Spleen (tissue), 11 donors: ENCODE measurements around the gene USH1G. TPM values are rescaled to one million over a fixed set of nuclear protein-coding genes. Genes with fewer than 3 reads are reported as not detected.

Source experiments
- DNase-seq: peaks from one replicate; pipeline ENCODE4 v3.0.0-alpha.2; 2020
- H3K27ac ChIP-seq, 8 donors: fragments of 200-600 bp; sonication (generic) in 7 of 8; 1 replicate in 4 of 8; 2 replicates in 4 of 8; pipeline versions ENCODE4 v1.5.0 to v1.8.0; 2016 to 2021; ENCODE audit warnings: inconsistent platforms in 4 of 8, mild to moderate bottlenecking in 4 of 8, moderate library complexity in 1 of 8
- H3K27me3 ChIP-seq, 7 donors: fragments of 200-600 bp; sonication (generic) in 6 of 7; replicated peaks in 1 of 7; 1 replicate in 4 of 7; 2 replicates in 3 of 7; pipeline versions ENCODE4 v1.5.0 to v1.8.0; 2016 to 2021; ENCODE audit warnings: inconsistent platforms in 3 of 7, mild to moderate bottlenecking in 1 of 7
- H3K36me3 ChIP-seq, 6 donors: fragments of 200-600 bp; sonication (generic) in 5 of 6; 1 replicate in 4 of 6; 2 replicates in 2 of 6; pipeline versions ENCODE4 v1.5.0 to v1.8.0; 2016 to 2021; ENCODE audit warnings: inconsistent platforms in 2 of 6
- H3K4me1 ChIP-seq, 6 donors: fragments of 200-600 bp; sonication (generic) in 5 of 6; 1 replicate in 3 of 6; 2 replicates in 3 of 6; pipeline versions ENCODE4 v1.5.0 to v1.8.0; 2016 to 2021; ENCODE audit warnings: inconsistent platforms in 3 of 6
- H3K4me3 ChIP-seq, 8 donors: fragments of 200-600 bp; sonication (generic) in 7 of 8; 1 replicate in 4 of 8; 2 replicates in 4 of 8; pipeline versions ENCODE4 v1.5.0 to v1.8.0; 2016 to 2021; ENCODE audit warnings: inconsistent platforms in 4 of 8, mild to moderate bottlenecking in 4 of 8, moderate library complexity in 2 of 8
- H3K9me3 ChIP-seq, 8 donors: fragments of 200-600 bp; sonication (generic) in 7 of 8; 1 replicate in 4 of 8; 2 replicates in 4 of 8; pipeline versions ENCODE4 v1.5.0 to v1.8.0; 2016 to 2021; ENCODE audit warnings: inconsistent platforms in 4 of 8
- POLR2A ChIP-seq, 3 donors: fragments of 450-650 bp; IDR thresholded peaks; one replicate each; pipeline ENCODE4 v1.5.1; 2017; ENCODE audit warnings: antibody characterized with exemption in 3 of 3, mild to moderate bottlenecking in 1 of 3
- POLR2AphosphoS5 ChIP-seq, 3 donors: sonication (generic); formaldehyde crosslinking; IDR thresholded peaks; one replicate each; pipeline ENCODE4 v1.5.1; 2017; ENCODE audit warnings: antibody characterized with exemption in 3 of 3
- WGBS, 5 donors: extraction: QIAGEN DNeasy Blood & Tissue Kit in 3 of 5; methylation state at CpG; one replicate each; pipeline versions ENCODE4 v1.1.5 to v1.1.7; 2013 to 2018; 5-methylcytosine and 5-hydroxymethylcytosine counted together
- intact Hi-C: fragments of 100-400 bp; cut with DNase I; formaldehyde crosslinking; loops from one replicate; pipeline ENCODE4 v1.15.0; 2023; ENCODE audit warnings: low total_unique reads
- polyA plus RNA-seq, 3 donors: library from polyadenylated mRNA; stranded (reverse); fragments of 200-250 nt; gene quantifications; one replicate each; pipeline ENCODE4 v1.2.1, GENCODE V29; 2013
- total RNA-seq, 7 donors: library from RNA; depleted of rRNA in 3 of 7; stranded (reverse); fragments of >200 nt in 3 of 7; fragmentation: NEBNext Ultra II Directional in 4 of 7; extraction: Animal tissue kit (Norgen Biotek cat#: 25700) in 4 of 7; gene quantifications; one replicate each; pipeline versions ENCODE4 v1.1.0 to v1.2.1, GENCODE V29; 2016 to 2021
- TF ChIP-seq, protein P1 (sequence below), 11 experiments: fragments of 200-600 bp in 7 of 11; fragments of 450-650 bp in 4 of 11; sonication (generic) in 4 of 11; IDR thresholded peaks in 8 of 11; conservative IDR thresholded peaks in 3 of 11; 1 replicate in 7 of 11; 2 replicates in 4 of 11; pipeline versions ENCODE4 v1.4.0 to v1.8.0; 2016 to 2021; ENCODE audit warnings: antibody characterized with exemption in 11 of 11, inconsistent platforms in 4 of 11, mild to moderate bottlenecking in 1 of 11
- donor health status: healthy with polysubstance abuse.
- donor health status: DM: no; HTN: no; CAD: no; lungs with moderate emphysema.
- donor health status: DM: no; HTN: no; CAD: no.
- donor health status: Bipolar disorder and iron deficiency.
- donor health status: healthy.
- donor health status: DM: no; HTN: no; CAD: no.
- donor health status: DM: yes; HTN: yes; CAD: no.

USH1G gene
- total and polyA plus RNA-seq, 10 donors = not detected

DNA sequence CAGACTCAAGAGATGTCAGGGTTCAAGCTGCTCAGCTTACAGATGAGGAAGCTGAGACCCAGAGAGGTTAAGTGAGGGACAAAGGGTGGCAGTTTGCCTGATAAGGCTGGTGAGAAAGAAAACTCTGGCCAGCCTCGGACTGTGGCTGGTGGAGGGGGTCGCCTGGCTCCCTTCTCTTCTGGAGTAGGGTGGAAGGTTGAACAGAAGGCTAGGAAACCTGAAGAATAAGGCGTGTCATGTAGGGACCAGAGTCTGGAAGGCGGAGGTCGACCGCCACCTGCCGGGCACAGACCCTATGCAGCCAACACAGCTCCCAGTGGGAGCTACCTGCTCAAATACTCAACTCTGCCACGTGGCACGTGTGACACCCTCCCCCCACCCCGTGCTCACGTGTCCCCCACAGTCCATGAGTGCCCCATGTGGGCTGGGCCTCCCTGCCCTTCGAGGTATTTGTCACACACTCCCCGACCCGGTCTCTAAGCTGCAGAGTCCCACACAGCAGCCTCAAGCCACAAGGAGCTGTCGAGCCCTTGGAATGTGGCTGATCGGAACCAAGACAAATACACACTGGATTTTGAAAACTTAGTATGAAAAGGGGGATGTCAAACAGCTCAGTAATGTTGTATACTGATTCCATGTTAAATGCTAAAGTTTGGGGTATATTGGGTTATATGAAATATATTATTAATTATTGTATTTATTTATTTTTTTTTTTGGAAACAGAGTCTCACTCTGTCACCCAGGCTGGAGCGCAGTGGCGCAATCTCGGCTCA, 37.7 kb upstream of the USH1G start:
- Histone ChIP-seq H3K27me3 (peaks cover 0 to 21% (median 0%) of the 10 kb centered on the region in 7 donors), H3K36me3 (peaks cover 0 to 9% (median 0%) of the 10 kb centered on the region in 6 donors), H3K4me1 (peaks cover 0 to 25% (median 13%) of the 10 kb centered on the region in 6 donors), H3K27ac (no peak overlapping the region), H3K9me3 (peaks cover 0 to 4% (median 0%) of the 10 kb centered on the region in 8 donors), H3K4me3 (no peak overlapping the region)
- TF ChIP-seq POLR2AphosphoS5 (IDR thresholded peaks at IDR 0.05) = no peak
- TF ChIP-seq, protein P1, sequence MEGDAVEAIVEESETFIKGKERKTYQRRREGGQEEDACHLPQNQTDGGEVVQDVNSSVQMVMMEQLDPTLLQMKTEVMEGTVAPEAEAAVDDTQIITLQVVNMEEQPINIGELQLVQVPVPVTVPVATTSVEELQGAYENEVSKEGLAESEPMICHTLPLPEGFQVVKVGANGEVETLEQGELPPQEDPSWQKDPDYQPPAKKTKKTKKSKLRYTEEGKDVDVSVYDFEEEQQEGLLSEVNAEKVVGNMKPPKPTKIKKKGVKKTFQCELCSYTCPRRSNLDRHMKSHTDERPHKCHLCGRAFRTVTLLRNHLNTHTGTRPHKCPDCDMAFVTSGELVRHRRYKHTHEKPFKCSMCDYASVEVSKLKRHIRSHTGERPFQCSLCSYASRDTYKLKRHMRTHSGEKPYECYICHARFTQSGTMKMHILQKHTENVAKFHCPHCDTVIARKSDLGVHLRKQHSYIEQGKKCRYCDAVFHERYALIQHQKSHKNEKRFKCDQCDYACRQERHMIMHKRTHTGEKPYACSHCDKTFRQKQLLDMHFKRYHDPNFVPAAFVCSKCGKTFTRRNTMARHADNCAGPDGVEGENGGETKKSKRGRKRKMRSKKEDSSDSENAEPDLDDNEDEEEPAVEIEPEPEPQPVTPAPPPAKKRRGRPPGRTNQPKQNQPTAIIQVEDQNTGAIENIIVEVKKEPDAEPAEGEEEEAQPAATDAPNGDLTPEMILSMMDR (IDR thresholded peaks at IDR 0.05 in 8 of 11, conservative IDR thresholded peaks at IDR 0.05 in 3 of 11) = peak in 8 of 11 experiments; percentile 4 to 63 (median 28)
- intact Hi-C loops = loop anchor here (10.0 kb wide), 1 partner anchor 244 kb away; the partner anchor contains the start of gene NUP85
- 35 to 59% (median 47%) methylated on average over 18 to 19 of the region's 19 CpGs for WGBS, 5 donors
- DNase-seq = no peak

DNA sequence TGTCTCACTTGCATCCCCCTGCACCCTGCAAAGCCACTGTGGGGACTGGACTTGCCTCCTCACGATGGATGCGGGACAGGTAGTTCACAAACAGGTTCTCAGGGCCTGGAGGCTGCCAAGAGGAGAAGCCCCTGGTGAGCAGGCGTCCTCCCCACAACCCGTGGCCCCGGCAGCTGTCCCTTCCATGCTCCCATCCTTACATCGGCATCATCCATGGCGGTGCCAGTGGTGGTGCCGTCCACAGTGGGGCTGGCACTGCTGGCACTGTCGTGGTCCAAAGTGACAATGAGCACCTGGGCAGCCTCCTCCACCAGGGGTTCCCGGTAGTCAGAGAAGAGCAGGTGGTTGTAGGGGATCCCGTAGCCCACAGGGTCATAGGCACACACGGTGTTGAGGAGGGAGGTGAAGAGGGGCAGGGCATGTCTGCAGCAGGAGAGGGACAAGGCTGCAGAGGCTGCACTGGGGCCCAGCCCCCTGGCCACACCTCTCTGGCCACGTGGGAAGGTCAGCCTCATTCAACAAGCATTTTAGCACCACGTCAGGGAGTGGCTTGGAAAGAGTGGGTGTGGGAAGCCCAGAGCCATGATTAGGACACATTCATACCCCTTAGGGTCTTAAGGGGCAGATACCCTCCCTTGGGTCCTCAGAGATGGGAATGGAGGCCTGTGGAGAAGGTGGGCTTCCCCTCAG, 36.9 kb upstream of the USH1G start:
- no peak for DNase-seq
- 64 to 85% (median 79%) methylated on average over 10 to 14 of the region's 14 CpGs for WGBS, 5 donors
- no peak overlapping the region for H3K27ac ChIP-seq
- intact Hi-C loops = loop anchor here (10.0 kb wide), 1 partner anchor 245 kb away; the partner anchor contains the start of gene NUP85
- H3K27me3 ChIP-seq = peaks cover 0 to 21% (median 0%) of the 10 kb centered on the region in 7 donors
- peaks cover 0 to 25% (median 13%) of the 10 kb centered on the region in 6 donors for H3K4me1 ChIP-seq
- no peak for TF ChIP-seq POLR2A (IDR thresholded peaks at IDR 0.05)
- TF ChIP-seq, protein P1 (IDR thresholded peaks at IDR 0.05 in 8 of 11, conservative IDR thresholded peaks at IDR 0.05 in 3 of 11) = no peak
- peak in 1 of 3 donors; percentile 25 for TF ChIP-seq POLR2AphosphoS5 (IDR thresholded peaks at IDR 0.05)
- no peak overlapping the region for H3K4me3 ChIP-seq
- peaks cover 0 to 16% (median 0%) of the 10 kb centered on the region in 6 donors for H3K36me3 ChIP-seq
- H3K9me3 ChIP-seq = peaks cover 0 to 4% (median 0%) of the 10 kb centered on the region in 8 donors

DNA sequence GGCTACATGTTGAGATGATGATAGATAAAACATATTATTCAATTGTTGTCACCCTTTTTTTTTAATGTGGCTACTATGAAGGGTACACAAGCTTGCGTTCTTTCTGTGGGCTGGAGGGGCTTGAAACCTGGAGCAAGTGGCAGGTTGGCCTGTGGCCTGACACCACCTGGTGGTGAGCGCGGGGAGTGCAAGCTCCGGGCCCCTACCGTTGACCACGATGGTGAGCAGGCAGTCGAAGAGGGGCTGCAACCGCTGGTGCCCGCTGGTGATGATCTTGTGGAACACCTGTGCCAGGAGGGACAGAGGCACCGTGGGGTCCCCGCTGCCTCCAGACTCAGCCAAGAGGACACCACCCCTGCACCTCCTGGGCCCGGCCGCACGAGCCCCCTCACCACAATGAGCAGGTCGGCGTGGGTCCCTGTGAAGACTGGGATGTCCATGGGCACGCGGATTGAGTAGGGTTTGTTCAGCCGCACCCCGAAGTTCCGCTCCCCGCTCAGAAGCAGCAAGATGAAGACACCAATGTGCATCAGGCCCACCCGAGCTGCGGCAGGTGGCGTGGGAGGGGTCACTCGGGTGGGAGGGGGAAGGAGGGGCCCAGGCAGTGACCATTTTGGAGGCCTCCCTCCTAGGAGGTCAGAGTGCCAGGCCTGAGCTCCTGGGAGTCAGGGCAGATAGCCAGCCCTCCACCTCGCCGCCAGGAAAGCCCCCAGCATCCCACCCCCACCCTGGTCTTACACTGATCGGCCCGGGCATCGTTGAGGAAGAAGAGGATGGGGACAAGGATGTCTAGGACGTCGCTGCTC, 35.1 kb upstream of the USH1G start:
- intact Hi-C loops = no loop called here
- 42 to 53% (median 46%) methylated on average over 22 to 33 of the region's 33 CpGs for WGBS, 5 donors
- peaks cover 0 to 4% (median 0%) of the 10 kb centered on the region in 8 donors for H3K9me3 ChIP-seq

More for the DNA sequence above, 35.1 kb upstream of the USH1G start:
- no peak overlapping the region for H3K4me3 ChIP-seq
- no peak overlapping the region for H3K27ac ChIP-seq
- H3K27me3 ChIP-seq = peaks cover 0 to 21% (median 0%) of the 10 kb centered on the region in 7 donors
- DNase-seq = peak; percentile 93
- H3K36me3 ChIP-seq = peaks cover 0 to 29% (median 0%) of the 10 kb centered on the region in 6 donors
- peaks cover 0 to 25% (median 13%) of the 10 kb centered on the region in 6 donors for H3K4me1 ChIP-seq
- TF ChIP-seq, protein P1 (IDR thresholded peaks at IDR 0.05 in 8 of 11, conservative IDR thresholded peaks at IDR 0.05 in 3 of 11) = peak; percentile 79 to 97 (median 94)
- TF ChIP-seq POLR2A (IDR thresholded peaks at IDR 0.05) = no peak
- TF ChIP-seq POLR2AphosphoS5 (IDR thresholded peaks at IDR 0.05) = peak in 2 of 3 donors; percentile 17 to 42
